ENCODE results near the gene ZNF497. TPM values are rescaled to one million over a fixed set of nuclear protein-coding genes. Genes with fewer than 3 reads are reported as not detected.
A peak's percentile ranks its signal among the peaks of the same experiment; 100 is the strongest.

Gene ZNF497
- total RNA-seq, 1 experiment from 2014 or later: 1.7 TPM

- TF ChIP-seq, protein P1, sequence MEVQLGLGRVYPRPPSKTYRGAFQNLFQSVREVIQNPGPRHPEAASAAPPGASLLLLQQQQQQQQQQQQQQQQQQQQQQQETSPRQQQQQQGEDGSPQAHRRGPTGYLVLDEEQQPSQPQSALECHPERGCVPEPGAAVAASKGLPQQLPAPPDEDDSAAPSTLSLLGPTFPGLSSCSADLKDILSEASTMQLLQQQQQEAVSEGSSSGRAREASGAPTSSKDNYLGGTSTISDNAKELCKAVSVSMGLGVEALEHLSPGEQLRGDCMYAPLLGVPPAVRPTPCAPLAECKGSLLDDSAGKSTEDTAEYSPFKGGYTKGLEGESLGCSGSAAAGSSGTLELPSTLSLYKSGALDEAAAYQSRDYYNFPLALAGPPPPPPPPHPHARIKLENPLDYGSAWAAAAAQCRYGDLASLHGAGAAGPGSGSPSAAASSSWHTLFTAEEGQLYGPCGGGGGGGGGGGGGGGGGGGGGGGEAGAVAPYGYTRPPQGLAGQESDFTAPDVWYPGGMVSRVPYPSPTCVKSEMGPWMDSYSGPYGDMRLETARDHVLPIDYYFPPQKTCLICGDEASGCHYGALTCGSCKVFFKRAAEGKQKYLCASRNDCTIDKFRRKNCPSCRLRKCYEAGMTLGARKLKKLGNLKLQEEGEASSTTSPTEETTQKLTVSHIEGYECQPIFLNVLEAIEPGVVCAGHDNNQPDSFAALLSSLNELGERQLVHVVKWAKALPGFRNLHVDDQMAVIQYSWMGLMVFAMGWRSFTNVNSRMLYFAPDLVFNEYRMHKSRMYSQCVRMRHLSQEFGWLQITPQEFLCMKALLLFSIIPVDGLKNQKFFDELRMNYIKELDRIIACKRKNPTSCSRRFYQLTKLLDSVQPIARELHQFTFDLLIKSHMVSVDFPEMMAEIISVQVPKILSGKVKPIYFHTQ (CRISPR knock-in tag; IDR thresholded peaks at IDR 0.05): no peak
- TF ChIP-seq E2F5 (CRISPR knock-in tag; IDR thresholded peaks at IDR 0.05) (no peak), NR3C1 (CRISPR knock-in tag; conservative IDR thresholded peaks at IDR 0.05; ENCODE audit: low read depth) (no peak), OVOL2 (CRISPR knock-in tag; IDR thresholded peaks at IDR 0.05; ENCODE audit: borderline replicate concordance) (no peak), ZNF281 (CRISPR knock-in tag; IDR thresholded peaks at IDR 0.05) (no peak), HMGA2 (CRISPR knock-in tag; IDR thresholded peaks at IDR 0.05) (no peak), MYBL2 (CRISPR knock-in tag; IDR thresholded peaks at IDR 0.05) (peak; percentile 31; the same call in 1 of the 2 replicates), ARID4B (CRISPR knock-in tag; IDR thresholded peaks at IDR 0.05; ENCODE audit: borderline replicate concordance) (peak; percentile 95), USF1 (CRISPR knock-in tag; IDR thresholded peaks at IDR 0.05) (peak; percentile 66), JUN (CRISPR knock-in tag; IDR thresholded peaks at IDR 0.05) (0 out of 2 replicates have a peak, but pooled peaks have one; percentile 26), ESRRA (CRISPR knock-in tag; IDR thresholded peaks at IDR 0.05; ENCODE audit: borderline replicate concordance) (no peak), ZBTB21 (CRISPR knock-in tag; IDR thresholded peaks at IDR 0.05; ENCODE audit: borderline replicate concordance) (0 out of 2 replicates have a peak, but pooled peaks have one; percentile 67), FOXJ3 (CRISPR knock-in tag; IDR thresholded peaks at IDR 0.05; ENCODE audit: borderline replicate concordance) (no peak), ATF1 (CRISPR knock-in tag; IDR thresholded peaks at IDR 0.05) (no peak), ZNF121 (CRISPR knock-in tag; IDR thresholded peaks at IDR 0.05) (0 out of 2 replicates have a peak, but pooled peaks have one; percentile 21)
- TF ChIP-seq, protein P2, sequence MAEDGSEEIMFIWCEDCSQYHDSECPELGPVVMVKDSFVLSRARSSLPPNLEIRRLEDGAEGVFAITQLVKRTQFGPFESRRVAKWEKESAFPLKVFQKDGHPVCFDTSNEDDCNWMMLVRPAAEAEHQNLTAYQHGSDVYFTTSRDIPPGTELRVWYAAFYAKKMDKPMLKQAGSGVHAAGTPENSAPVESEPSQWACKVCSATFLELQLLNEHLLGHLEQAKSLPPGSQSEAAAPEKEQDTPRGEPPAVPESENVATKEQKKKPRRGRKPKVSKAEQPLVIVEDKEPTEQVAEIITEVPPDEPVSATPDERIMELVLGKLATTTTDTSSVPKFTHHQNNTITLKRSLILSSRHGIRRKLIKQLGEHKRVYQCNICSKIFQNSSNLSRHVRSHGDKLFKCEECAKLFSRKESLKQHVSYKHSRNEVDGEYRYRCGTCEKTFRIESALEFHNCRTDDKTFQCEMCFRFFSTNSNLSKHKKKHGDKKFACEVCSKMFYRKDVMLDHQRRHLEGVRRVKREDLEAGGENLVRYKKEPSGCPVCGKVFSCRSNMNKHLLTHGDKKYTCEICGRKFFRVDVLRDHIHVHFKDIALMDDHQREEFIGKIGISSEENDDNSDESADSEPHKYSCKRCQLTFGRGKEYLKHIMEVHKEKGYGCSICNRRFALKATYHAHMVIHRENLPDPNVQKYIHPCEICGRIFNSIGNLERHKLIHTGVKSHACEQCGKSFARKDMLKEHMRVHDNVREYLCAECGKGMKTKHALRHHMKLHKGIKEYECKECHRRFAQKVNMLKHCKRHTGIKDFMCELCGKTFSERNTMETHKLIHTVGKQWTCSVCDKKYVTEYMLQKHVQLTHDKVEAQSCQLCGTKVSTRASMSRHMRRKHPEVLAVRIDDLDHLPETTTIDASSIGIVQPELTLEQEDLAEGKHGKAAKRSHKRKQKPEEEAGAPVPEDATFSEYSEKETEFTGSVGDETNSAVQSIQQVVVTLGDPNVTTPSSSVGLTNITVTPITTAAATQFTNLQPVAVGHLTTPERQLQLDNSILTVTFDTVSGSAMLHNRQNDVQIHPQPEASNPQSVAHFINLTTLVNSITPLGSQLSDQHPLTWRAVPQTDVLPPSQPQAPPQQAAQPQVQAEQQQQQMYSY (CRISPR knock-in tag; IDR thresholded peaks at IDR 0.05): no peak
- TF ChIP-seq, protein P3, sequence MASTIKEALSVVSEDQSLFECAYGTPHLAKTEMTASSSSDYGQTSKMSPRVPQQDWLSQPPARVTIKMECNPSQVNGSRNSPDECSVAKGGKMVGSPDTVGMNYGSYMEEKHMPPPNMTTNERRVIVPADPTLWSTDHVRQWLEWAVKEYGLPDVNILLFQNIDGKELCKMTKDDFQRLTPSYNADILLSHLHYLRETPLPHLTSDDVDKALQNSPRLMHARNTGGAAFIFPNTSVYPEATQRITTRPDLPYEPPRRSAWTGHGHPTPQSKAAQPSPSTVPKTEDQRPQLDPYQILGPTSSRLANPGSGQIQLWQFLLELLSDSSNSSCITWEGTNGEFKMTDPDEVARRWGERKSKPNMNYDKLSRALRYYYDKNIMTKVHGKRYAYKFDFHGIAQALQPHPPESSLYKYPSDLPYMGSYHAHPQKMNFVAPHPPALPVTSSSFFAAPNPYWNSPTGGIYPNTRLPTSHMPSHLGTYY (CRISPR knock-in tag; IDR thresholded peaks at IDR 0.05): no peak
- TF ChIP-seq, protein P4, sequence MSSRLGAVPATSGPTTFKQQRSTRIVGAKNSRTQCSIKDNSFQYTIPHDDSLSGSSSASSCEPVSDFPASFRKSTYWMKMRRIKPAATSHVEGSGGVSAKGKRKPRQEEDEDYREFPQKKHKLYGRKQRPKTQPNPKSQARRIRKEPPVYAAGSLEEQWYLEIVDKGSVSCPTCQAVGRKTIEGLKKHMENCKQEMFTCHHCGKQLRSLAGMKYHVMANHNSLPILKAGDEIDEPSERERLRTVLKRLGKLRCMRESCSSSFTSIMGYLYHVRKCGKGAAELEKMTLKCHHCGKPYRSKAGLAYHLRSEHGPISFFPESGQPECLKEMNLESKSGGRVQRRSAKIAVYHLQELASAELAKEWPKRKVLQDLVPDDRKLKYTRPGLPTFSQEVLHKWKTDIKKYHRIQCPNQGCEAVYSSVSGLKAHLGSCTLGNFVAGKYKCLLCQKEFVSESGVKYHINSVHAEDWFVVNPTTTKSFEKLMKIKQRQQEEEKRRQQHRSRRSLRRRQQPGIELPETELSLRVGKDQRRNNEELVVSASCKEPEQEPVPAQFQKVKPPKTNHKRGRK (CRISPR knock-in tag; IDR thresholded peaks at IDR 0.05; ENCODE audit: borderline replicate concordance): no peak
These were observed 57.3 kb downstream of the ZNF497 start, which contains the start of gene ERVK3-1 (continued) for GRCh38 chr19:58305065-58305931.
